AG09319 (cell line): ENCODE data around the gene SLC5A7.

Source experiments
- DNase-seq: peaks from one replicate; pipeline ENCODE4 v3.0.0-alpha.2; 2010; ENCODE audit warnings: low read depth; ENCODE audit errors: extremely low read depth
- TF ChIP-seq, protein P1 (sequence below): IDR thresholded peaks from 2 replicates; pipeline ENCODE4 v1.5.1; 2011; ENCODE audit warnings: low read depth, mild to moderate bottlenecking, inconsistent platforms, low read length, moderate library complexity

Gene SLC5A7

DNA sequence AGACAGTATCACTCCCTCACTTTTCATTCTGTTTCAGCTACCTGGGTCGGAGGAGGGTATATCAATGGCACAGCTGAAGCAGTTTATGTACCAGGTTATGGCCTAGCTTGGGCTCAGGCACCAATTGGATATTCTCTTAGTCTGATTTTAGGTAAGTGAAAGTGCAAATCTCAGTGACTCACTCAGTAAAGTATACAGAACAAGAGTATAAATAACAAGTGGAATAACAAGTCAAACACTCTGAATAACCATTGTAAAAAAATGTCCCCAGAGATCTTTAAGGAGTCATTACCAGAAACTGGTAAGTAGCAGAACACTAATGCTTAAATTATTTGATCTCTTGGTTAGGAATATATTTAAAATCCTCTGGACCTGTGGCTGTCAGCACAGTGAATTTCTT, 5.7 kb downstream of the SLC5A7 start:
- no peak for DNase-seq
- TF ChIP-seq, protein P1, sequence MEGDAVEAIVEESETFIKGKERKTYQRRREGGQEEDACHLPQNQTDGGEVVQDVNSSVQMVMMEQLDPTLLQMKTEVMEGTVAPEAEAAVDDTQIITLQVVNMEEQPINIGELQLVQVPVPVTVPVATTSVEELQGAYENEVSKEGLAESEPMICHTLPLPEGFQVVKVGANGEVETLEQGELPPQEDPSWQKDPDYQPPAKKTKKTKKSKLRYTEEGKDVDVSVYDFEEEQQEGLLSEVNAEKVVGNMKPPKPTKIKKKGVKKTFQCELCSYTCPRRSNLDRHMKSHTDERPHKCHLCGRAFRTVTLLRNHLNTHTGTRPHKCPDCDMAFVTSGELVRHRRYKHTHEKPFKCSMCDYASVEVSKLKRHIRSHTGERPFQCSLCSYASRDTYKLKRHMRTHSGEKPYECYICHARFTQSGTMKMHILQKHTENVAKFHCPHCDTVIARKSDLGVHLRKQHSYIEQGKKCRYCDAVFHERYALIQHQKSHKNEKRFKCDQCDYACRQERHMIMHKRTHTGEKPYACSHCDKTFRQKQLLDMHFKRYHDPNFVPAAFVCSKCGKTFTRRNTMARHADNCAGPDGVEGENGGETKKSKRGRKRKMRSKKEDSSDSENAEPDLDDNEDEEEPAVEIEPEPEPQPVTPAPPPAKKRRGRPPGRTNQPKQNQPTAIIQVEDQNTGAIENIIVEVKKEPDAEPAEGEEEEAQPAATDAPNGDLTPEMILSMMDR = no peak

DNA sequence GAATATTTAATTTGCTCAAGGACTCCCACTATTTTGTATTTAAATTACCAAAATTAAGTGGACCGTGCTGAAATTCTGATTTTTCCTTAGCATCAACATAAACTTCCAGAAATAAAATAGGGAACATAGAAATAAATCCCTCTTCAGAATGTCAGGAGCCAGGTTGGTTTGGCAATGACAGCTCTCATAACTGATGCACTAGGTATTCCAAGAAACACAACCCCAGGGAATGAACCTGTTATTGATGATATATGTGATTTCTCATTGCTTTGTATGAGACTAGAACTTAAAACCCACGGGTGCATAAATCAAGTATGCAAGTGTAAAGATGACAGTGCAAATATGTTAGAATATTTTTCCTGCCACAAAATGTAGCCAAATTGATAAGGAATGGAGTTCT, 12.8 kb downstream of the SLC5A7 start:
- DNase-seq = no peak
- TF ChIP-seq, protein P1 = no peak

DNA sequence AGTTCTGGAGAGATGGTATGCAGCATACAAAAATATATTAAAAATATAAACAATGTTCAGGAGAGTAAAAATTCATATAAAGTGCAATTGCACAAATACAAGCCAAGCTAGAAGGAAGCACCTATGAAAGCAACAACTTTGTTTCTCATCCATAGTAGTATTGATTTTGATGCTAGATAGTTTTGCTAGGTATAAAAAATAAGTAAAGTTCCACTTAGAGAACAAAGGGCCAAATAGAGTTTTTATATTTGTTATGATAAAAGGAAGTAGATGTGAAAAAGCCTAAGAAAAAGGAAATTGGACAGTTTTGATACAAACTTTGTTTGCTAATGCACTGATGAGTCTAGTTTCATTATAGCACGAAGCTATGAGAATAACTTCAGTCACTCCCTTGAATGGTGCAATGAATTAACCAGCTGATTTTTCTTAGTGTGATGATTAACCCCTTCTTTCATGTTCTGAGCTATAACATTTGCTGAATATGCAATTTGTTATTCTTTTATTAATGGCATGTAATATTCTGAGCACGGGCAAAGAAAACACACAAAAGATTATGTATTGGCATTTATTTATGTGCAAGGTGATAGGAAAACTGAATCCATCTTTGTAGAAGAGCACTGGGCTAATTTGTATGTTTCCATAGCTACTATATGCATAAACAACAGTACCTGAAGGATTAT, 24.7 kb downstream of the SLC5A7 start:
- no peak for DNase-seq
- TF ChIP-seq, protein P1 = no peak

DNA sequence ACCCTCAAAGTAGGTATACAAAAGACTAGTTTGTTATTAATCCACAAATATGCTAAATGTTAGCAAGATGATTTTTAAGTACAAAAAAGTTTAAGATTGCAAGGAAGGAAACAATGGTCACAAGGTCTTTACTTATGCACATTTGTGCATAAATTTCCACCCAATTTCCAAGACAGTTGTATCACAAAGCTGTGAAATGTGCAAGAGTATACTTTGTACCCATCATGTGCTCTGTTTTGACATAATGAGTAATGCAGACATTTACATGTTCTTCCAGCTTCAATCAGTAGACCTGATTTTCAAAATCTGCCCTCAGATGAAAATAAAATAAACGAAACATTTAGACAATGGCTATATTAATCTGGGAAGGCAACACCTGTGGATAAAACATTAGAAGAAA, 27.0 kb downstream of the SLC5A7 start:
- TF ChIP-seq, protein P1 = no peak
- DNase-seq = no peak

DNA sequence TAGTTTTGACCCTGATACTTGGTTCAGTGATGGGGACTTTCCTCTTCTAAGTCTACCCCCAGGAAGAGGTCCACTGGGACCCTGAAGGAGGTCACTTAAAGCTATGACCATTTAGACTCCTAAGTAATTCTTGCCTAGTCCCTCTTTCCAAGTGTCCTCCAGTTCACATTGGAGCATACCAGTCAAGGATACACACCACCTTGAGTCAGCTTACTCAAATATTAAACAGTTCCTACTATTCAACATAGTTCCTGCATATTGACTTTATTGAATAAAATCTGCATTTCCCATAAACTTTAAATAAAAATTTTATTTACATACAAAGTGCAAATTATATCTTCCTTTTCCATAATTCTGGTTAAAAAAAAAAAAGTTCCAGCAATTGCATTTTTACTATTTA, 36.3 kb downstream of the SLC5A7 start:
- DNase-seq = no peak
- TF ChIP-seq, protein P1 = no peak

DNA sequence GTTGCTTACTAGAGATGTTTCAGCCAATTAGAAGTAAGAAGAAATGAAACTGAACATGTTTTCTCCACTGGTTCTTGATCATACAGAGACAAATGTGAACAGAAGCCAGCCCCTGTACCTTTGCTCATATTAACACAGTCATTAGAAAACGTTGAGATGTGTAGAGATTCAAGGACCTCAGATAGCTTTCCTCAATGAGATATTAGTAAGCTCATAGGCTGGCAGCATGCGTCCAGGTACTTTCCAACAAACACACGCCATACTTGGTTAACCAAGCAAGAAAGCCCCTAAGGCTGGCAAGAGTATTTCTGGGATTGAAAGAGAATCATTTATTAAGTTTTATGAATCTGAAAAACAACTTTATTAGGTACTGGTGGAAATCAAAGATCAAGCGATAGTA, 37.5 kb downstream of the SLC5A7 start:
- no peak for DNase-seq
- TF ChIP-seq, protein P1 = no peak

DNA sequence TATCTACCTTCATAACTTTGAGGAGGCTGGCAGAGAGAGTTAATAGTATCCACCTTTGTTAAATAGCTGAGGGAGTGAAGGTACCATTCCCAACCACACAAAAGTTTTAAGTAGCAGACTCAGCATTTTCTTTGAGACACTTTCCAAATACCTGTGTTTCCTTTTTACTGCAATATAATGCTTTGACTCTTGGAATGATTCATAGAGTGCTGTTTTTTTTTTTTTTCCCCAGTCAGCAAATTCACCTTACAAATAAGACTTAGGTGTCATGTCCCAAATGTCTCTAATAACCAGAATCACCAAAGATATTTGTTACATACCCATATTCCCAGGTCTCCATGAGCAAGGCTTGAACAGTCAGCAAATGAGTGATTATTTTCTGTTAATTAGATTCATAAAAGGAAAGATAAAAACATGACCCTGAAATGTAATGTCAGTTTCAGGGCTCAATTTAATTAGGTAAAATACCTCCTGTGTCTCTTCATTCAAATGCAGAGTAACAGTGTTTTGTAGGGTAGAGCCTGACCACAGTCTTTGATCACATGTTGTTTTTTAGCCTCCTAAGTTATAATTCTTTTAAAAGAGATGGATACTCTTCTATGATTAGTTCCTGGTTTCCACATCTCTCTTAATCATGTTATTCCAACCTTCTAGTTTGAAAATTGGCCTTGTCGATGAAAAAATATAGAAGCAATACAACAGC, 39.9 kb downstream of the SLC5A7 start:
- TF ChIP-seq, protein P1 = no peak
- DNase-seq = no peak
